KMS-11 (cell line): ENCODE results near the gene SLC25A42.

ENCODE experiments used
- H2AFZ ChIP-seq: fragments of 200-600 bp; sonication (generic); 2 replicates; pipeline ENCODE4 v1.6.1; 2016; ENCODE audit warnings: antibody characterized with exemption, mixed run types, low read depth
- H3K27ac ChIP-seq: fragments of 200-600 bp; sonication (generic); 2 replicates; pipeline ENCODE4 v1.6.1; 2016; ENCODE audit warnings: mild to moderate bottlenecking, mixed run types
- H3K27me3 ChIP-seq: fragments of 200-600 bp; sonication (generic); 2 replicates; pipeline ENCODE4 v1.6.1; 2017; ENCODE audit warnings: mild to moderate bottlenecking, low read depth, mixed run types, moderate library complexity; ENCODE audit not compliant: insufficient read depth
- H3K36me3 ChIP-seq: fragments of 200-600 bp; sonication (generic); 2 replicates; pipeline ENCODE4 v1.6.1; 2017; ENCODE audit warnings: mild to moderate bottlenecking, mixed run types; ENCODE audit not compliant: insufficient read depth
- H3K4me1 ChIP-seq: fragments of 200-600 bp; sonication (generic); 2 replicates; pipeline ENCODE4 v1.6.1; 2016; ENCODE audit warnings: mild to moderate bottlenecking, low read depth, mixed run types; ENCODE audit not compliant: poor library complexity, severe bottlenecking
- H3K4me2 ChIP-seq: fragments of 200-600 bp; sonication (generic); 2 replicates; pipeline ENCODE4 v1.7.0; 2016; ENCODE audit warnings: mild to moderate bottlenecking, mixed run types
- H3K4me3 ChIP-seq: fragments of 200-600 bp; sonication (generic); IDR thresholded peaks from 2 replicates; pipeline ENCODE4 v1.6.1; 2017; ENCODE audit warnings: low read depth, low read length, mixed read lengths; ENCODE audit not compliant: insufficient read depth
- H3K79me2 ChIP-seq: fragments of 200-600 bp; sonication (generic); 2 replicates; pipeline ENCODE4 v1.6.1; 2016; ENCODE audit warnings: low read depth, mixed run types; ENCODE audit not compliant: insufficient read depth
- H3K9ac ChIP-seq: fragments of 200-600 bp; sonication (generic); 2 replicates; pipeline ENCODE4 v1.6.1; 2016; ENCODE audit warnings: mild to moderate bottlenecking, mixed run types
- H4K20me1 ChIP-seq: fragments of 200-600 bp; sonication (generic); 2 replicates; pipeline ENCODE4 v1.6.1; 2016; ENCODE audit warnings: mild to moderate bottlenecking, mixed run types; ENCODE audit not compliant: insufficient read depth
- TF ChIP-seq, protein P1 (sequence below): fragments of 200-600 bp; sonication (generic); conservative IDR thresholded peaks from 2 replicates; pipeline ENCODE4 v1.6.1; 2017; ENCODE audit warnings: low read depth, mild to moderate bottlenecking, antibody characterized with exemption, low read length, moderate library complexity, mixed read lengths

SLC25A42 gene

DNA sequence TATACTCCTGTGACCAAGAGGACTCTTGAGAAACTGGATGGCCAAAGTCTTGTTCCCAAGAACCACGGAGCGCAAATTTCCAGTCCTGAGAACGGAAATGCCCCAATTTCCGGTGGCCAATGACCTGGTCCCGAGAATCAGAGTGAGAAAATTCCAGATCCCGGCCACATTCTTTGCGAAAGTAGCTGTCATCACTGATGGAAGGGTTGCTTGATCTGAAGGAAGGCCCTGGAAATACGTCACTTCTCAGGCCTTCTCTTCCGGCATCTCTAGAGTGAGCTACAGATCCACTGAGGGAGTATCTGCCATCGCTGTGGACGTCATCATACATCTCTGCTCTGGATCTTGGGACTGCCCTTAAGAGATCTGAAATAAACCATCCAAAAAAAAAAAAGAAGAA lies 37.9 kb upstream of the SLC25A42 start:
- 0 out of 2 replicates have a peak, but pooled peaks cover 3% of the 10 kb centered on the region for H4K20me1 ChIP-seq
- TF ChIP-seq, protein P1, sequence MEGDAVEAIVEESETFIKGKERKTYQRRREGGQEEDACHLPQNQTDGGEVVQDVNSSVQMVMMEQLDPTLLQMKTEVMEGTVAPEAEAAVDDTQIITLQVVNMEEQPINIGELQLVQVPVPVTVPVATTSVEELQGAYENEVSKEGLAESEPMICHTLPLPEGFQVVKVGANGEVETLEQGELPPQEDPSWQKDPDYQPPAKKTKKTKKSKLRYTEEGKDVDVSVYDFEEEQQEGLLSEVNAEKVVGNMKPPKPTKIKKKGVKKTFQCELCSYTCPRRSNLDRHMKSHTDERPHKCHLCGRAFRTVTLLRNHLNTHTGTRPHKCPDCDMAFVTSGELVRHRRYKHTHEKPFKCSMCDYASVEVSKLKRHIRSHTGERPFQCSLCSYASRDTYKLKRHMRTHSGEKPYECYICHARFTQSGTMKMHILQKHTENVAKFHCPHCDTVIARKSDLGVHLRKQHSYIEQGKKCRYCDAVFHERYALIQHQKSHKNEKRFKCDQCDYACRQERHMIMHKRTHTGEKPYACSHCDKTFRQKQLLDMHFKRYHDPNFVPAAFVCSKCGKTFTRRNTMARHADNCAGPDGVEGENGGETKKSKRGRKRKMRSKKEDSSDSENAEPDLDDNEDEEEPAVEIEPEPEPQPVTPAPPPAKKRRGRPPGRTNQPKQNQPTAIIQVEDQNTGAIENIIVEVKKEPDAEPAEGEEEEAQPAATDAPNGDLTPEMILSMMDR, result no peak
- H3K36me3 ChIP-seq, result peaks cover 13% of the 10 kb centered on the region; the same call in 1 of the 2 replicates

DNA sequence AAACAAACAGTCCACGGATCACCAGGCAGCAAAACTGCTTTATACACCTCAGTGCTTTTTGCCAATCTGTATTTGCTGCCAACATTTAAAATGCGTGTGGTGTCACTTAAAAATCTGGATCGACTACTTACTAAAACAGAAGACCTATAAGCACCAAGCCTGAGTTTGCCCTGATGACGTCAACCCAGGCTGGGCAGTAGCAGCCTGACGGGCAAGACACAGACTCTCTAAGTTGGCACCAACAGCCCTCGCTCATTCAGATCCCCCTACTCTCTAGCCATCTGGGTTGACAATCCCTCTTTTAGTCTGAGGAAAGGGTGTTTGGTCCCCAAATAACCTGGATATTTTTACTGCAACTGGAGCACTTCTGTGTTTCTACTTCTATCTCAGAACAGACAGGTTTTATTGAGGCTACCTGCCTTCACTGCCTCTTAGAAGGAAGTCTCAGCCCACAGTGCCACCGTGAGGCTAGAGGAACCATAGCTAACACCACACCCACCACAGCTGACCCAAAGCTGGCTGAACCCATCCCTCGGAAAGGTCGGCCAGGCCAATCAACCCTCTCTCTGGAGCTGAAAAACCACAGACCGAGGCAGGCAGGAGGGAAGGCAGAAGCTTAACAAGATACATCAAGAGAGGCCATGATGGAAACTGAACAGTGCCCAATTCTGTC lies 37.4 kb upstream of the SLC25A42 start:
- Histone ChIP-seq H3K4me3 (no peak overlapping the region), H3K36me3 (peaks cover 13% of the 10 kb centered on the region; the same call in 1 of the 2 replicates), H3K27me3 (no peaks in the 10 kb centered on the region), H4K20me1 (0 out of 2 replicates have a peak, but pooled peaks cover 3% of the 10 kb centered on the region), H3K9ac (no peak overlapping the region), H3K4me1 (peaks cover 5% of the 10 kb centered on the region), H3K4me2 (no peak overlapping the region), H3K79me2 (peaks cover 54% of the 10 kb centered on the region), H3K27ac (no peak overlapping the region), H2AFZ (no peak overlapping the region)
- TF ChIP-seq, protein P1, result no peak; the same call in 1 of the 2 replicates

More for the DNA sequence above, 37.9 kb upstream of the SLC25A42 start:
- Histone ChIP-seq H3K9ac (no peak overlapping the region), H3K4me3 (no peak overlapping the region), H2AFZ (no peak overlapping the region), H3K79me2 (peaks cover 51% of the 10 kb centered on the region), H3K4me1 (peaks cover under 1% of the 10 kb centered on the region), H3K4me2 (no peak overlapping the region), H3K27me3 (no peaks in the 10 kb centered on the region), H3K27ac (no peak overlapping the region)

DNA sequence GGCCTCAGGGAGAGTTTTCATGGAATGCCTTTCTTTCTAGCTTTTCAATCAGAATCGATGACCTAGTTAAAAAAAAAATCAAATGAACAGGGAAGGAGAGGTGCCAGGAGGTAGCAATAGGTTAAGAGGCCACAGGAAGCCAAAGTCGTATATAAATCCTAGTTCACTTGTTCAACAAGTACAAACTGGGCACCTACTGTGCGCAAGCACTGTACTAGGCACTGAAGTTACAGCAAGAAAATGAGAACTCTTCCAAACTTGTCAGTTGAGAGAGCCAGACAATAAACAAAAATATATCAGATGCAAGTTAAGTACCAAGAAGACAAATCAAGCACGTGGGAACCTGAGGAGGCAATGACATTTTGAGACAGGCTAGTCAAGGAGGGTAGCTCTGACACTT lies 36.6 kb upstream of the SLC25A42 start:
- Histone ChIP-seq H3K27me3 (no peaks in the 10 kb centered on the region), H3K9ac (no peak overlapping the region), H4K20me1 (0 out of 2 replicates have a peak, but pooled peaks cover 3% of the 10 kb centered on the region), H3K4me3 (no peak overlapping the region), H3K4me2 (no peak overlapping the region), H3K79me2 (peaks cover 57% of the 10 kb centered on the region), H3K36me3 (peaks cover 13% of the 10 kb centered on the region; the same call in 1 of the 2 replicates), H3K4me1 (peaks cover 13% of the 10 kb centered on the region), H2AFZ (no peak overlapping the region), H3K27ac (no peak overlapping the region)
- TF ChIP-seq, protein P1, result no peak

DNA sequence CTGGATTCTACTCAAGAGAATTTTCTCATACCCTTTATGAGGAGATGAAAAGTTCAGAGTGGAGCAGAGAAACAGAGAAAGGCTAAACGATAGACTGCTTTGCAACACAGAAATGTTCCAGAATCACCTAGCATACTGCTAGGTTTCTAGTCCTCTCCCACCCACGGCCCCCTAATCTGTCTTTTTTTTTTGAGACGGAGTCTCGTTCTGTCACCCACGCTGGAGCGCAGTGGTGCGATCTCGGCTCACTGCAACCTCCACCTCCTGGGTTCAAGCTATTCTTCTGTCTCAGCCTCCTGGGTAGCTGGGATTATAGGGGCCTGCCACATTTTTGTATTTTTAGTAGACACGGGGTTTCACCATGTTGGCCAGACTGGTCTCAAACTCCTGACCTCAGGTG lies 35.3 kb upstream of the SLC25A42 start:
- no peak overlapping the region for H3K4me3 ChIP-seq
- H3K27me3 ChIP-seq, result no peaks in the 10 kb centered on the region
- peaks cover 13% of the 10 kb centered on the region; the same call in 1 of the 2 replicates for H3K36me3 ChIP-seq
- H3K4me2 ChIP-seq, result no peak overlapping the region
- H3K27ac ChIP-seq, result no peak overlapping the region
- H3K79me2 ChIP-seq, result peaks cover 56% of the 10 kb centered on the region
- H3K4me1 ChIP-seq, result peaks cover 16% of the 10 kb centered on the region
- H3K9ac ChIP-seq, result no peak overlapping the region
- TF ChIP-seq, protein P1, result no peak
- no peak overlapping the region for H2AFZ ChIP-seq
- H4K20me1 ChIP-seq, result 0 out of 2 replicates have a peak, but pooled peaks cover 3% of the 10 kb centered on the region
